ENCODE data around the gene EIF4EBP3.
A peak's percentile ranks its signal among the peaks of the same experiment; 100 is the strongest.

The EIF4EBP3 gene

DNA sequence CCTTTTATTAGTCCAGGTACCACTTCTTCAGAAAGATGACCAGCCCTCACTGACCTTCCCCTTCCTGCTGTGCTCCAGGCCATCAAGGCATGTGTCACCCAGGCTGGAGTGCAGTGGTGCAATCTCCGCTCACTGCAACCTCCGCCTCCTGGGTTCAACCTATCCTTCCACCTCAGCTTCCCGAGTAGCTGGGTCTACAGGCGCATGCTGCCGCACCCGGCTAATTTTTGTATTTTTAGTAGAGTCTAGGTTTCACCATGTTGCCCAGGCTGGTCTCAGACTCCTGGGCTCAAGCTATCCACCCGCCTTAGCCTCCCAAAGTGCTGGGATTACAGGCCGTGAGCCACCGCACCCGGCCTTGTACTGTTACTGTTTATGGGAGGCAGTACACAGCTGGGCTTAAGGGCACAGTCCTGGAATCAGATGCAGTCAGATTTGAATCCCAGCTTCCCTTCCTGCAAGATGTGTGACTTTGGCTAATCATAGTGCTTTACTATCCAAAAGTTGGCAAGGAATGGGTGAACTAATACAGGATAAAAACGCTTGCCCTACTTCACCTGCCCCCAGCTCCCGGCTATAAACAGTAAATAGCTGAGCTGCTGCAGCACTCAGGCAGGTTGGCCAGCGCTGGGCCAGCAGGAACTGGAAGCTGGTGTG, 483 bp upstream of the EIF4EBP3 start:
- no peak overlapping the region for H3K27ac ChIP-seq

GRCh38 chr5:140548300-140548688, 832 bp downstream of the EIF4EBP3 start:
- in situ Hi-C loops (cut with HindIII; ENCODE audit: low pct_ligation_motif_present, low sequenced_read_pairs), result no loop called here
- Histone ChIP-seq H3K36me3 (replicated peaks) (peaks cover 30% of the 10 kb centered on the region), H3K27me3 (replicated peaks) (no peaks in the 10 kb centered on the region), H3K4me3 (ENCODE audit: low read depth, low read length) (peak overlapping the region; percentile 48), H3K27ac (peak overlapping the region; percentile 70)
- DNase-seq, result no peak
- TF ChIP-seq, protein P1, sequence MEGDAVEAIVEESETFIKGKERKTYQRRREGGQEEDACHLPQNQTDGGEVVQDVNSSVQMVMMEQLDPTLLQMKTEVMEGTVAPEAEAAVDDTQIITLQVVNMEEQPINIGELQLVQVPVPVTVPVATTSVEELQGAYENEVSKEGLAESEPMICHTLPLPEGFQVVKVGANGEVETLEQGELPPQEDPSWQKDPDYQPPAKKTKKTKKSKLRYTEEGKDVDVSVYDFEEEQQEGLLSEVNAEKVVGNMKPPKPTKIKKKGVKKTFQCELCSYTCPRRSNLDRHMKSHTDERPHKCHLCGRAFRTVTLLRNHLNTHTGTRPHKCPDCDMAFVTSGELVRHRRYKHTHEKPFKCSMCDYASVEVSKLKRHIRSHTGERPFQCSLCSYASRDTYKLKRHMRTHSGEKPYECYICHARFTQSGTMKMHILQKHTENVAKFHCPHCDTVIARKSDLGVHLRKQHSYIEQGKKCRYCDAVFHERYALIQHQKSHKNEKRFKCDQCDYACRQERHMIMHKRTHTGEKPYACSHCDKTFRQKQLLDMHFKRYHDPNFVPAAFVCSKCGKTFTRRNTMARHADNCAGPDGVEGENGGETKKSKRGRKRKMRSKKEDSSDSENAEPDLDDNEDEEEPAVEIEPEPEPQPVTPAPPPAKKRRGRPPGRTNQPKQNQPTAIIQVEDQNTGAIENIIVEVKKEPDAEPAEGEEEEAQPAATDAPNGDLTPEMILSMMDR (IDR thresholded peaks at IDR 0.05; ENCODE audit: low read depth, low read length, missing control alignments), result no peak

More for the DNA sequence above, 483 bp upstream of the EIF4EBP3 start:
- in situ Hi-C loops (cut with HindIII; ENCODE audit: low pct_ligation_motif_present, low sequenced_read_pairs), result no loop called here
- H3K36me3 ChIP-seq (replicated peaks), result peaks cover 36% of the 10 kb centered on the region
- TF ChIP-seq, protein P1 (IDR thresholded peaks at IDR 0.05; ENCODE audit: low read depth, low read length, missing control alignments), result no peak
- H3K4me3 ChIP-seq (ENCODE audit: low read depth, low read length), result peak overlapping the region; percentile 32
- H3K27me3 ChIP-seq (replicated peaks), result no peaks in the 10 kb centered on the region
- DNase-seq, result no peak

- TF ChIP-seq, protein P1 (IDR thresholded peaks at IDR 0.05; ENCODE audit: low read depth, low read length, missing control alignments), result no peak
- peaks cover 33% of the 10 kb centered on the region for H3K36me3 ChIP-seq (replicated peaks)
Measured at GRCh38 chr5:140548791-140549190, 1.3 kb downstream of the EIF4EBP3 start.

GRCh38 chr5:140549237-140550144, 2.0 kb downstream of the EIF4EBP3 start:
- H3K4me3 ChIP-seq (ENCODE audit: low read depth, low read length), result no peak overlapping the region
- H3K36me3 ChIP-seq (replicated peaks), result peaks cover 35% of the 10 kb centered on the region

More at GRCh38 chr5:140548791-140549190, 1.3 kb downstream of the EIF4EBP3 start:
- in situ Hi-C loops (cut with HindIII; ENCODE audit: low pct_ligation_motif_present, low sequenced_read_pairs), result no loop called here
- Histone ChIP-seq H3K27me3 (replicated peaks) (no peaks in the 10 kb centered on the region), H3K4me3 (ENCODE audit: low read depth, low read length) (no peak overlapping the region), H3K27ac (no peak overlapping the region)
- DNase-seq, result no peak

GRCh38 chr5:140550147-140551079, 3.0 kb downstream of the EIF4EBP3 start:
- DNase-seq, result no peak
- Histone ChIP-seq H3K4me3 (ENCODE audit: low read depth, low read length) (no peak overlapping the region), H3K27ac (no peak overlapping the region), H3K27me3 (replicated peaks) (no peaks in the 10 kb centered on the region), H3K36me3 (replicated peaks) (peaks cover 35% of the 10 kb centered on the region)
- in situ Hi-C loops (cut with HindIII; ENCODE audit: low pct_ligation_motif_present, low sequenced_read_pairs), result no loop called here
- TF ChIP-seq, protein P1 (IDR thresholded peaks at IDR 0.05; ENCODE audit: low read depth, low read length, missing control alignments), result no peak

More at GRCh38 chr5:140549237-140550144, 2.0 kb downstream of the EIF4EBP3 start:
- H3K27me3 ChIP-seq (replicated peaks), result no peaks in the 10 kb centered on the region
- TF ChIP-seq, protein P1 (IDR thresholded peaks at IDR 0.05; ENCODE audit: low read depth, low read length, missing control alignments), result no peak
- DNase-seq, result peak; percentile 11
- in situ Hi-C loops (cut with HindIII; ENCODE audit: low pct_ligation_motif_present, low sequenced_read_pairs), result no loop called here
- no peak overlapping the region for H3K27ac ChIP-seq

Measured in brain microvascular endothelial cell (primary cell).